GM12878 (cell line): Measurements from ENCODE around the gene TPPP. TPM values are rescaled to one million over a fixed set of nuclear protein-coding genes. Genes with fewer than 3 reads are reported as not detected.

Experiments used
- ATAC-seq: fragments of 200-7000 bp; cut with Tn5 transposase; 3 replicates; pipeline ENCODE4 v1.9.1; 2020; ENCODE audit warnings: mild to moderate bottlenecking, moderate library complexity
- BruUV-seq: library from RNA; stranded (reverse); fragments of 400-500 nt; replicated peaks from 2 replicates; lab custom pipeline; 2021; lab: Mats Ljungman, UMichigan
- CTCF ChIA-PET: fragments of 300-600 bp; sonication (Branson Sonifier 250); formaldehyde crosslinking; extraction: SDS; loops from one replicate; lab custom pipeline; 2021; ENCODE audit warnings: inconsistent platforms; lab: Yijun Ruan, JAX
- POLR2A ChIA-PET: fragments of 350-600 bp; formaldehyde crosslinking; extraction: SDS; loops from one replicate; lab custom pipeline; 2021; ENCODE audit warnings: inconsistent platforms; lab: Charles Lee
- RAD21 ChIA-PET: fragments of 300-600 bp; sonication (Branson Sonifier 250); formaldehyde crosslinking; loops from one replicate; lab custom pipeline; 2023; ENCODE audit warnings: antibody characterized with exemption; ENCODE audit not compliant: unreplicated experiment; lab: Charles Lee
- SMC1A ChIA-PET: fragments of 300-600 bp; sonication (Branson Sonifier 250); formaldehyde crosslinking; loops from one replicate; lab custom pipeline; 2023; ENCODE audit not compliant: unreplicated experiment, uncharacterized antibody; lab: Charles Lee
- DNase-seq: peaks from one replicate; pipeline ENCODE4 v3.0.0-alpha.2; 2011; ENCODE audit warnings: low read depth, low spot score
- FAIRE-seq: peaks from 3 replicates; lab custom pipeline; 2011; peaks lifted over from hg19 to GRCh38; lab: Jason Lieb, UNC
- H2AFZ ChIP-seq: 2 replicates; pipeline ENCODE4 v1.6.0; 2011; ENCODE audit warnings: low read depth, low read length, control low read depth; ENCODE audit not compliant: control insufficient read depth
- H3K27ac ChIP-seq: 2 replicates; pipeline ENCODE4 v1.5.1; 2011; ENCODE audit warnings: control low read depth; ENCODE audit not compliant: control insufficient read depth, insufficient read depth
- H3K27me3 ChIP-seq, 2 experiments: replicated peaks in 1 of 2; 2 replicates each; pipeline versions ENCODE4 v1.6.0 to v1.6.1; 2011; ENCODE audit warnings: low read length in 1 of 2; ENCODE audit not compliant: control insufficient read depth in 2 of 2, insufficient read depth in 2 of 2
- H3K36me3 ChIP-seq, 2 experiments: 2 replicates each; pipeline ENCODE4 v1.5.1; 2011; ENCODE audit warnings: low read length in 1 of 2; ENCODE audit not compliant: control insufficient read depth in 2 of 2, insufficient read depth in 2 of 2
- H3K4me1 ChIP-seq: 2 replicates; pipeline ENCODE4 v1.6.1; 2011; ENCODE audit warnings: mild to moderate bottlenecking, low read length, moderate library complexity, mixed read lengths; ENCODE audit not compliant: control insufficient read depth, insufficient read depth
- H3K4me2 ChIP-seq: 2 replicates; pipeline ENCODE4 v1.6.0; 2011; ENCODE audit warnings: control low read depth; ENCODE audit not compliant: control insufficient read depth, insufficient read depth
- H3K4me3 ChIP-seq: fragments of 200-600 bp; sonication (generic); 2 replicates; pipeline ENCODE4 v1.5.1; 2016
- H3K79me2 ChIP-seq: 2 replicates; pipeline ENCODE4 v1.6.0; 2011; ENCODE audit warnings: low read length; ENCODE audit not compliant: control insufficient read depth, insufficient read depth
- H3K9ac ChIP-seq: 2 replicates; pipeline ENCODE4 v1.8.0; 2011; ENCODE audit warnings: low read length, control low read depth, mixed read lengths; ENCODE audit not compliant: control insufficient read depth, insufficient read depth
- H3K9me3 ChIP-seq: replicated peaks from 3 replicates; pipeline ENCODE4 v1.5.1; 2011; ENCODE audit warnings: mild to moderate bottlenecking, low read length; ENCODE audit not compliant: control insufficient read depth, insufficient read depth
- H4K20me1 ChIP-seq: 2 replicates; pipeline ENCODE4 v1.6.0; 2011; ENCODE audit not compliant: control insufficient read depth, insufficient read depth
- BACH1 ChIP-seq: fragments of 450-650 bp; IDR thresholded peaks from 2 replicates; pipeline ENCODE4 v1.6.1; 2017; ENCODE audit warnings: mild to moderate bottlenecking, borderline replicate concordance
- CEBPZ ChIP-seq: fragments of 150-350 bp; IDR thresholded peaks from 2 replicates; pipeline ENCODE4 v1.6.1; 2016; ENCODE audit warnings: low read depth, low read length
- CHD1 ChIP-seq: IDR thresholded peaks from 2 replicates; pipeline ENCODE4 v1.6.1; 2012; ENCODE audit warnings: low read depth, low read length, improper control_type of control experiment
- CHD4 ChIP-seq: fragments of 200-600 bp; sonication (generic); IDR thresholded peaks from 2 replicates; pipeline ENCODE4 v1.6.1; 2016; ENCODE audit warnings: mild to moderate bottlenecking
- ESRRA ChIP-seq: IDR thresholded peaks from 2 replicates; pipeline ENCODE4 v1.6.1; 2012; ENCODE audit warnings: mild to moderate bottlenecking, low read length, improper control_type of control experiment
- IKZF1 ChIP-seq: fragments of 450-650 bp; conservative IDR thresholded peaks from 2 replicates; pipeline ENCODE4 v1.6.1; 2017; ENCODE audit warnings: antibody characterized with exemption, mild to moderate bottlenecking
- IKZF2 ChIP-seq, 2 experiments: fragments of 450-650 bp; IDR thresholded peaks; 2 replicates each; pipeline ENCODE4 v1.6.1; 2017; ENCODE audit warnings: mild to moderate bottlenecking in 2 of 2, moderate library complexity in 2 of 2
- MEF2A ChIP-seq: IDR thresholded peaks from 2 replicates; pipeline ENCODE4 v1.6.1; 2011; ENCODE audit warnings: low read depth, mild to moderate bottlenecking, low read length, moderate library complexity; ENCODE audit not compliant: insufficient read depth
- NFYA ChIP-seq: IDR thresholded peaks from 2 replicates; pipeline ENCODE4 v1.6.1; 2011; ENCODE audit warnings: low read depth, mild to moderate bottlenecking, low read length, improper control_type of control experiment, borderline replicate concordance
- PML ChIP-seq: IDR thresholded peaks from 2 replicates; pipeline ENCODE4 v1.6.1; 2012; ENCODE audit warnings: low read length, inconsistent platforms
- RAD51 ChIP-seq: fragments of 450-650 bp; IDR thresholded peaks from 2 replicates; pipeline ENCODE4 v1.6.1; 2016; ENCODE audit warnings: moderate library complexity, mild to moderate bottlenecking, inconsistent platforms
- RELB ChIP-seq: fragments of 450-650 bp; IDR thresholded peaks from 2 replicates; pipeline ENCODE4 v1.6.1; 2017; ENCODE audit warnings: low read depth, mild to moderate bottlenecking, moderate library complexity
- SMAD5 ChIP-seq: IDR thresholded peaks from 2 replicates; pipeline ENCODE4 v1.6.1; 2016; ENCODE audit warnings: antibody characterized with exemption, low read depth
- SRF ChIP-seq, 2 experiments: IDR thresholded peaks; 2 replicates each; pipeline ENCODE4 v1.6.1; 2011; ENCODE audit warnings: low read depth in 2 of 2, low read length in 2 of 2, mild to moderate bottlenecking in 1 of 2, moderate library complexity in 1 of 2
- ZSCAN29 ChIP-seq: fragments of 450-650 bp; IDR thresholded peaks from 2 replicates; pipeline ENCODE4 v1.6.1; 2017; ENCODE audit warnings: mild to moderate bottlenecking, moderate library complexity
- WGBS: methylation state at CpG from one replicate; pipeline ENCODE4 v1.1.6; 2016; ENCODE audit warnings: low lambda C conversion rate; ENCODE audit not compliant: insufficient replicate concordance, insufficient coverage; ENCODE audit errors: missing lambda C conversion rate; 5-methylcytosine and 5-hydroxymethylcytosine counted together
- in situ Hi-C: fragments of 300-500 bp; cut with MboI; formaldehyde crosslinking; loops from 9 replicates; pipeline ENCODE4 v1.14.3; 2018; ENCODE audit warnings: mixed read lengths
- intact Hi-C: fragments of 100-400 bp; cut with micrococcal nuclease; formaldehyde crosslinking; loops from one replicate; pipeline ENCODE4 v1.14.2; 2022; ENCODE audit not compliant: unreplicated experiment
- polyA plus RNA-seq, 11 experiments: library from polyadenylated mRNA; depleted of rRNA in 4 of 11; unstranded in 6 of 11; stranded (reverse) in 5 of 11; fragments of >200 nt; fragmentation: Nextera tagmentation in 4 of 11; fragmentation: Illumina TruSeq in 1 of 11; extraction: Ambion mirVana in 4 of 11; extraction: Trizol in 1 of 11; gene quantifications; 1 replicate in 1 of 11; 2 replicates in 10 of 11; pipeline versions ENCODE4 v1.2.1 to v1.2.3, GENCODE V29; 2011 to 2016; ENCODE audit warnings: inconsistent platforms in 2 of 11, missing spikeins in 2 of 11, low read depth in 1 of 11
- total RNA-seq, 4 experiments: library from RNA; depleted of rRNA in 3 of 4; stranded (reverse); fragments of >200 nt in 3 of 4; fragmentation: Illumina TruSeq in 1 of 4; extraction: Trizol in 1 of 4; gene quantifications; 2 replicates each; pipeline versions ENCODE4 v1.2.1 to v1.2.3, GENCODE V29; 2013 to 2021
- TF ChIP-seq, protein P1 (sequence below): fragments of 450-650 bp; IDR thresholded peaks from 2 replicates; pipeline ENCODE4 v1.6.1; 2017; ENCODE audit warnings: borderline replicate concordance
- TF ChIP-seq, protein P2 (sequence below): IDR thresholded peaks from 2 replicates; pipeline ENCODE4 v1.6.1; 2011; ENCODE audit warnings: low read depth, low read length, improper control_type of control experiment, borderline replicate concordance

TPPP gene
- total and polyA plus RNA-seq, 10 of the 15 experiments (the other 5 are each of a cell fraction or from before 2014, with no cell fraction given) = under 0.01 to 0.24 (median 0.04) TPM; not detected in 4

DNA sequence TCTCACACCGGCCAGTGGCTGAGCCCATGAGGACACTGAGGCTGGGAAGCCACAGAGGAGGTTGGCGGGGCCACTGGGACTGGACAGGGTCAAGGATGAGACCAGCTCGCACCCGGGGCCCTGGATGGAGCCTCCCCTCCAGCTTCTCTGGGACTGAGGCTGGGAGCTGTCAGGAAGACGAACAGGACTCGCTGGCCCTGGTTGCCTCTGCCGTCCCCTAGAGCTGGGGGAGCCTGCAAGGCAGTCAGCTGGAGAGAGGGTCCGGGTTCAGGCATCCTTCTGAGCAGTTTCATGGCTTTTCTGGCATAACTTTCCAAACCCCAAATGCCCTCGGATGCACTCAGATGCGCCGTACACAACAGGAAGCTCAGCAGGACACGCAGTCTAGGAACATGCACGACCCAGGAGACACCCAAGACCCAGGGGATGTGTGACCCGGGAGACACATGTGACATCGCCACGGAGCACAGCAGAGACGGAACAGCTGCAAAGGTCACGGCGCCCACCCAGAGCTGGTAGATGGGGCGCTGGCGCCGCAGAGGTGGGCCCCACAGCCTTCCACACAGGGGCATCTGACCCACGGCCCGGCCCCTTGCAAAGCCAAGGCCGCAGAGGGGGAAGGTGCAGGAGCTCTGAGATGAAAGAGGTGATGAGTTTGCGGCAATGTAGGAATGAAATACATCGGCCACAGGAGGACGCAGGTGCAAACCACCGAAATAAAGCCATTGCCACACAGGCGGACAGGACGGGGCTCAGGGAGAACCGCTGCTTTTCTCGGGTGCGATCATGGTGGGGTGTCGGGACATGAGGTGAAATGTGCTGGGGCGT, 17.1 kb downstream of the TPPP start:
- Histone ChIP-seq H3K4me2 (no peak overlapping the region), H2AFZ (no peak overlapping the region), H4K20me1 (no peaks in the 10 kb centered on the region), H3K4me1 (no peaks in the 10 kb centered on the region), H3K79me2 (no peaks in the 10 kb centered on the region), H3K9me3 (no peaks in the 10 kb centered on the region), H3K4me3 (no peak overlapping the region), H3K27ac (no peak overlapping the region), H3K9ac (no peak overlapping the region), H3K27me3 (no peaks in the 10 kb centered on the region), H3K36me3 (no peaks in the 10 kb centered on the region)
- TF ChIP-seq, protein P1, sequence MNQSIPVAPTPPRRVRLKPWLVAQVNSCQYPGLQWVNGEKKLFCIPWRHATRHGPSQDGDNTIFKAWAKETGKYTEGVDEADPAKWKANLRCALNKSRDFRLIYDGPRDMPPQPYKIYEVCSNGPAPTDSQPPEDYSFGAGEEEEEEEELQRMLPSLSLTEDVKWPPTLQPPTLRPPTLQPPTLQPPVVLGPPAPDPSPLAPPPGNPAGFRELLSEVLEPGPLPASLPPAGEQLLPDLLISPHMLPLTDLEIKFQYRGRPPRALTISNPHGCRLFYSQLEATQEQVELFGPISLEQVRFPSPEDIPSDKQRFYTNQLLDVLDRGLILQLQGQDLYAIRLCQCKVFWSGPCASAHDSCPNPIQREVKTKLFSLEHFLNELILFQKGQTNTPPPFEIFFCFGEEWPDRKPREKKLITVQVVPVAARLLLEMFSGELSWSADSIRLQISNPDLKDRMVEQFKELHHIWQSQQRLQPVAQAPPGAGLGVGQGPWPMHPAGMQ = no peak
- no peak for TF ChIP-seq RELB
- no peak for TF ChIP-seq RAD51
- no peak for TF ChIP-seq BACH1
- TF ChIP-seq NFYA = no peak
- no peak for TF ChIP-seq CHD1
- TF ChIP-seq MEF2A = no peak
- no peak for TF ChIP-seq CHD4
- no peak for TF ChIP-seq PML
- TF ChIP-seq, protein P2, sequence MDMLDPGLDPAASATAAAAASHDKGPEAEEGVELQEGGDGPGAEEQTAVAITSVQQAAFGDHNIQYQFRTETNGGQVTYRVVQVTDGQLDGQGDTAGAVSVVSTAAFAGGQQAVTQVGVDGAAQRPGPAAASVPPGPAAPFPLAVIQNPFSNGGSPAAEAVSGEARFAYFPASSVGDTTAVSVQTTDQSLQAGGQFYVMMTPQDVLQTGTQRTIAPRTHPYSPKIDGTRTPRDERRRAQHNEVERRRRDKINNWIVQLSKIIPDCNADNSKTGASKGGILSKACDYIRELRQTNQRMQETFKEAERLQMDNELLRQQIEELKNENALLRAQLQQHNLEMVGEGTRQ = no peak
- no peak for TF ChIP-seq IKZF2 (IDR thresholded peaks at IDR 0.05)
- TF ChIP-seq ESRRA = no peak
- no peak for TF ChIP-seq ZSCAN29
- TF ChIP-seq SMAD5 = no peak
- no peak for TF ChIP-seq IKZF1
- TF ChIP-seq SRF (IDR thresholded peaks at IDR 0.05; ENCODE audit: low read depth in 2 of 2, low read length in 2 of 2) = no peak
- TF ChIP-seq CEBPZ = no peak
- ATAC-seq = no peak
- no peak for DNase-seq
- intact Hi-C loops = no loop called here
- WGBS = 60% methylated on average over 31 of the region's 36 CpGs
- ChIA-PET RAD21 (no interaction called here), CTCF (no interaction called here), SMC1A (no interaction called here), POLR2A (no interaction called here)
- no peak for FAIRE-seq
- no TSS peak for BruUV-seq
- in situ Hi-C loops = no loop called here
